HEK293T (cell line): ENCODE data around the gene SPRR1A.

Experiments used
- BHLHE40 ChIP-seq: fragments of 450-650 bp; IDR thresholded peaks from 2 replicates; pipeline ENCODE4 v1.6.1; 2016; ENCODE audit warnings: mild to moderate bottlenecking, moderate library complexity, borderline replicate concordance
- CTBP1 ChIP-seq: fragments of 450-650 bp; IDR thresholded peaks from 2 replicates; pipeline ENCODE4 v1.6.1; 2016; ENCODE audit warnings: borderline replicate concordance
- ELF4 ChIP-seq: fragments of 450-650 bp; IDR thresholded peaks from 2 replicates; pipeline ENCODE4 v1.6.1; 2017; ENCODE audit warnings: antibody characterized with exemption

- TF ChIP-seq BHLHE40, result no peak
- no peak for TF ChIP-seq CTBP1
- no peak for TF ChIP-seq ELF4
Observed at GRCh38 chr1:152961226-152961891, 22.5 kb upstream of the SPRR1A start.
